A549 (cell line): Measurements from ENCODE around the gene SCARB1. TPM values are rescaled to one million over a fixed set of nuclear protein-coding genes. Genes with fewer than 3 reads are reported as not detected.

ENCODE experiments used
- ATAC-seq, 2 experiments: fragments of 200-7000 bp in 1 of 2; fragments of >200 bp in 1 of 2; cut with Nextera tagmentation in 1 of 2; cut with Tn5 transposase in 1 of 2; 3 replicates each; pipeline versions ENCODE4 v1.8.0 to v1.9.1; 2018 to 2020; ENCODE audit warnings: mild to moderate bottlenecking in 1 of 2, moderate library complexity in 1 of 2
- CTCF ChIA-PET: fragments of 300-600 bp; sonication (Branson Sonifier 250); formaldehyde crosslinking; extraction: SDS; loops from one replicate; lab custom pipeline; 2021; ENCODE audit warnings: antibody characterized with exemption, inconsistent platforms; lab: Yijun Ruan, JAX
- POLR2A ChIA-PET: fragments of 350-600 bp; formaldehyde crosslinking; extraction: SDS; loops from one replicate; lab custom pipeline; 2021; ENCODE audit warnings: antibody characterized with exemption, inconsistent platforms; lab: Yijun Ruan, JAX
- DNase-seq, 2 experiments: peaks; one replicate each; pipeline versions ENCODE4 v3.0.0 to v3.0.0-alpha.2; 2011 to 2016; ENCODE audit warnings: low read depth in 1 of 2, low spot score in 1 of 2
- FAIRE-seq: peaks from 2 replicates; lab custom pipeline; 2011; peaks lifted over from hg19 to GRCh38; lab: Jason Lieb, UNC
- H3K27ac ChIP-seq, 2 experiments: fragments of >200 bp; sonication (Bioruptor Twin); formaldehyde crosslinking; 3 replicates each; pipeline ENCODE4 v1.5.1; 2016 to 2017
- H3K4me1 ChIP-seq: fragments of >200 bp; sonication (Bioruptor Twin); formaldehyde crosslinking; 3 replicates; pipeline ENCODE4 v1.6.1; 2016
- H3K4me2 ChIP-seq: fragments of >200 bp; sonication (Bioruptor Twin); formaldehyde crosslinking; 3 replicates; pipeline ENCODE4 v1.6.1; 2016
- H3K4me3 ChIP-seq: fragments of >200 bp; sonication (Bioruptor Twin); formaldehyde crosslinking; 3 replicates; pipeline ENCODE4 v1.5.1; 2016
- H3K9me3 ChIP-seq: fragments of >200 bp; sonication (Bioruptor Twin); formaldehyde crosslinking; 3 replicates; pipeline ENCODE4 v1.6.1; 2016
- CEBPB ChIP-seq, 2 experiments: fragments of >200 bp in 1 of 2; sonication (Bioruptor Twin) in 1 of 2; formaldehyde crosslinking in 1 of 2; IDR thresholded peaks; 2 replicates each; pipeline ENCODE4 v1.6.1; 2012 to 2016
- CHD2 ChIP-seq: fragments of 150-350 bp; IDR thresholded peaks from 2 replicates; pipeline ENCODE4 v1.6.1; 2014; ENCODE audit warnings: low read length; ENCODE audit not compliant: partially characterized antibody
- CHD4 ChIP-seq: fragments of 200-600 bp; sonication (generic); IDR thresholded peaks from 2 replicates; pipeline ENCODE4 v1.6.1; 2016; ENCODE audit warnings: antibody characterized with exemption, mild to moderate bottlenecking, borderline replicate concordance
- CTCF ChIP-seq: fragments of >200 bp; sonication (Bioruptor Twin); formaldehyde crosslinking; IDR thresholded peaks from 3 replicates; pipeline ENCODE4 v1.5.1; 2016
- E2F6 ChIP-seq: IDR thresholded peaks from 2 replicates; pipeline ENCODE4 v1.6.1; 2012; ENCODE audit warnings: low read depth, borderline replicate concordance
- EP300 ChIP-seq, 2 experiments: fragments of >200 bp; sonication (Bioruptor Twin); formaldehyde crosslinking; IDR thresholded peaks; 2 replicates in 1 of 2; 3 replicates in 1 of 2; pipeline ENCODE4 v1.6.1; 2016 to 2017
- ESRRA ChIP-seq: fragments of 150-350 bp; IDR thresholded peaks from 2 replicates; pipeline ENCODE4 v1.6.1; 2014; ENCODE audit warnings: mild to moderate bottlenecking, low read length, borderline replicate concordance
- FOSL2 ChIP-seq, 2 experiments: fragments of 450-650 bp in 1 of 2; fragments of >200 bp in 1 of 2; sonication (Bioruptor Twin) in 1 of 2; formaldehyde crosslinking; IDR thresholded peaks; 2 replicates each; pipeline versions ENCODE4 v1.5.0 to v1.6.1; 2016 to 2020; ENCODE audit warnings: mild to moderate bottlenecking in 1 of 2, moderate library complexity in 1 of 2
- GATA3 ChIP-seq: IDR thresholded peaks from 2 replicates; pipeline ENCODE4 v1.6.1; 2012; ENCODE audit warnings: borderline replicate concordance
- HOXB5 ChIP-seq: fragments of 250-450 bp; sonication (Bioruptor Pico); IDR thresholded peaks from 2 replicates; pipeline ENCODE4 v1.5.0; 2020; ENCODE audit warnings: mild to moderate bottlenecking, moderate library complexity
- JUN ChIP-seq, 2 experiments: fragments of >200 bp; sonication (Bioruptor Twin); formaldehyde crosslinking; IDR thresholded peaks; 2 replicates in 1 of 2; 3 replicates in 1 of 2; pipeline ENCODE4 v1.6.1; 2016 to 2017
- KDM1A ChIP-seq: fragments of 200-600 bp; sonication (generic); IDR thresholded peaks from 2 replicates; pipeline ENCODE4 v1.6.1; 2016; ENCODE audit warnings: low read depth, mild to moderate bottlenecking
- KDM5A ChIP-seq: fragments of 200-600 bp; sonication (generic); IDR thresholded peaks from 2 replicates; pipeline ENCODE4 v1.6.1; 2016; ENCODE audit warnings: antibody characterized with exemption, mild to moderate bottlenecking
- MAX ChIP-seq: IDR thresholded peaks from 2 replicates; pipeline ENCODE4 v1.6.1; 2012
- MYC ChIP-seq: IDR thresholded peaks from 2 replicates; pipeline ENCODE4 v1.6.1; 2012; ENCODE audit warnings: mild to moderate bottlenecking, inconsistent platforms, low read length, improper control_type of control experiment, borderline replicate concordance
- NR3C1 ChIP-seq: fragments of >200 bp; sonication (Bioruptor Twin); formaldehyde crosslinking; IDR thresholded peaks from 3 replicates; pipeline ENCODE4 v1.6.1; 2017
- PHF8 ChIP-seq: fragments of 200-600 bp; sonication (generic); IDR thresholded peaks from 2 replicates; pipeline ENCODE4 v1.6.1; 2016; ENCODE audit warnings: low read depth, mild to moderate bottlenecking, antibody characterized with exemption, moderate library complexity, borderline replicate concordance
- RAD21 ChIP-seq, 2 experiments: fragments of >200 bp in 1 of 2; sonication (Bioruptor Twin) in 1 of 2; formaldehyde crosslinking in 1 of 2; IDR thresholded peaks in 1 of 2; conservative IDR thresholded peaks in 1 of 2; 2 replicates in 1 of 2; 3 replicates in 1 of 2; pipeline ENCODE4 v1.6.1; 2012 to 2018; ENCODE audit warnings: inconsistent platforms in 1 of 2
- RARB ChIP-seq: fragments of 250-450 bp; sonication (Bioruptor Pico); IDR thresholded peaks from 2 replicates; pipeline ENCODE4 v1.8.0; 2021; ENCODE audit warnings: mild to moderate bottlenecking, moderate library complexity
- RCOR1 ChIP-seq: fragments of 150-350 bp; IDR thresholded peaks from 2 replicates; pipeline ENCODE4 v1.6.1; 2014; ENCODE audit warnings: antibody characterized with exemption, low read length, low read depth
- RFX5 ChIP-seq: fragments of 450-650 bp; IDR thresholded peaks from 2 replicates; pipeline ENCODE4 v1.7.1; 2014; ENCODE audit warnings: antibody characterized with exemption, mild to moderate bottlenecking, moderate library complexity
- RNF2 ChIP-seq: fragments of 200-600 bp; sonication (generic); IDR thresholded peaks from 2 replicates; pipeline ENCODE4 v1.6.1; 2016; ENCODE audit warnings: low read depth, mild to moderate bottlenecking, antibody characterized with exemption, moderate library complexity, borderline replicate concordance
- SMC3 ChIP-seq: fragments of >200 bp; sonication (Bioruptor Twin); formaldehyde crosslinking; IDR thresholded peaks from 3 replicates; pipeline ENCODE4 v1.6.1; 2018; ENCODE audit warnings: inconsistent platforms
- ZFP36 ChIP-seq: fragments of 450-650 bp; IDR thresholded peaks from 2 replicates; pipeline ENCODE4 v1.6.1; 2014; ENCODE audit warnings: borderline replicate concordance; ENCODE audit not compliant: partially characterized antibody
- WGBS: methylation state at CpG from one replicate; pipeline ENCODE4 v1.1.6; 2017; ENCODE audit errors: missing lambda C conversion rate; 5-methylcytosine and 5-hydroxymethylcytosine counted together
- polyA plus RNA-seq, 4 experiments: library from polyadenylated mRNA; depleted of rRNA in 3 of 4; stranded (reverse); fragments of >200 nt; fragmentation: RNase III in 1 of 4; extraction: RNeasy Plus Mini Kit Qiagen cat#74134 plus additional on column Dnase treatment in 1 of 4; gene quantifications; 2 replicates in 3 of 4; 3 replicates in 1 of 4; pipeline ENCODE4 v1.2.3, GENCODE V29; 2011 to 2017
- TF ChIP-seq, protein P1 (sequence below): fragments of >200 bp; sonication (Bioruptor Twin); formaldehyde crosslinking; IDR thresholded peaks from 2 replicates; pipeline ENCODE4 v1.6.1; 2016
- TF ChIP-seq, protein P2 (sequence below): fragments of >200 bp; sonication (Bioruptor Twin); formaldehyde crosslinking; IDR thresholded peaks from 3 replicates; pipeline ENCODE4 v1.6.1; 2016

The SCARB1 gene
- polyA plus RNA-seq, 2 of the 4 experiments (the other 2 are of a cell fraction): 81.1 to 154 TPM

GRCh38 chr12:124829708-124830304 lies 33.9 kb downstream of the SCARB1 start:
- DNase-seq (peak; percentile 47 to 77), FAIRE-seq (no peak), ATAC-seq (peak in 1 of 2 experiments; percentile 3; a peak in 2 of 6 replicates)
- H3K4me3 ChIP-seq: no peak overlapping the region
- H3K9me3 ChIP-seq: peaks cover 7% of the 10 kb centered on the region; the same call in 1 of the 3 replicates
- peak overlapping the region; percentile 96 for H3K27ac ChIP-seq
- WGBS: 89% methylated on average over 4 of the region's 4 CpGs
- ChIA-PET CTCF (interaction anchor here (1.0 to 3.2 kb wide), 3 partner anchors 32 to 77 kb away, joined by 3 to 14 read pairs (median 3); no protein-coding TSS in a partner anchor), POLR2A (interaction anchor here (1.8 kb wide), 3 partner anchors 8 to 85 kb away, joined by 7 to 24 read pairs (median 9); partner anchors contain the start of gene UBC)
- H3K4me1 ChIP-seq: peaks cover 62% of the 10 kb centered on the region
- TF ChIP-seq CTCF (0 out of 3 replicates have a peak, but pooled peaks have one; percentile 21), E2F6 (no peak), FOSL2 (IDR thresholded peaks at IDR 0.05) (no peak), FOSL2 (CRISPR knock-in tag; IDR thresholded peaks at IDR 0.05) (0 out of 2 replicates have a peak, but pooled peaks have one; percentile 10), ZFP36 (peak; percentile 75), KDM1A (no peak), CHD4 (no peak)
- peak overlapping the region; percentile 80 for H3K4me2 ChIP-seq

DNA sequence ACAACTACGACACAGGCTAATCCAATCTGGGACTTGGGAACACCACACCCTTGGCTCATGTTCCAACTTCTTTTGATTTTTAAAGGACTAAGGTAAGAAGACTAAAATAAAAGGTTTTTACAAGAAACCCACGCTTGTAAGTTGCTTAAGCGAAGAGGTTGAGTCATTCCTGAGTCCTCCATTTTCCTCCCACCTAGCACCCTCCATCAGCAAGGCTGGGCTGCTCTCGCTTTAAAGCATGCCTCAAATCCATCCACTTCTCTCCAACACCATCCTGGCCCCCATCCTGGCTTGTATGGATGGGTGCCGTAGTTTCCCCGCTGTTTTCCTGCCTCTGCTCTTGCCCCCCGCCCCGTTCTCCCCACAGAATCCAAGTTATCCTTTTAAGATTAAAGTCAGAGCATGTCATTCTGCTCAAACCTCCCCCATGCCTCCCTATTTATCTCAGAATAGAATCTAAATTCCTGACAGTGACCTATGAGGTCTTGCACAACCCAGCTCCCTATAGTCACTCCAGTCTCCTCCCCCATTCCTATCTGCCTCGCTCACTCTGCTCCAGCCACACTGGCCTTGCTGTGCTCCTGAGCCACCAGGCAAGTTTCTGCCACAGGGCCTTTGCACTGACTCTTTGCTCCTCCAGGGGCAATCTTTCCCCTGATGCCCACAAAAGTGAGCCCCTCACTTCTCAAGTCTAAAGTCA lies 34.5 kb downstream of the SCARB1 start:
- ChIA-PET POLR2A (interaction anchor here (0.8 to 1.8 kb wide), 5 partner anchors 9 to 85 kb away, joined by 3 to 24 read pairs (median 7); partner anchors contain the start of gene UBC), CTCF (interaction anchor here (0.8 to 3.2 kb wide), 4 partner anchors 33 to 78 kb away, joined by 3 to 14 read pairs (median 4); no protein-coding TSS in a partner anchor)
- ATAC-seq (peak; percentile 78 to 82), DNase-seq (peak; percentile 84 to 95), FAIRE-seq (no peak)
- H3K4me1 ChIP-seq: peaks cover 62% of the 10 kb centered on the region
- 22% methylated on average over 9 of the region's 9 CpGs for WGBS
- H3K4me3 ChIP-seq: peak overlapping the region; percentile 14; the same call in 2 of the 3 replicates
- peaks cover 7% of the 10 kb centered on the region; the same call in 1 of the 3 replicates for H3K9me3 ChIP-seq
- peak overlapping the region; percentile 96 for H3K27ac ChIP-seq
- peak overlapping the region; percentile 80 for H3K4me2 ChIP-seq
- TF ChIP-seq RFX5: no peak
- TF ChIP-seq MYC: peak; percentile 17; the same call in 1 of the 2 replicates
- TF ChIP-seq FOSL2 (IDR thresholded peaks at IDR 0.05): peak; percentile 52; the same call in 1 of the 2 replicates
- peak; percentile 66 for TF ChIP-seq FOSL2 (CRISPR knock-in tag; IDR thresholded peaks at IDR 0.05)
- TF ChIP-seq RARB (CRISPR knock-in tag): peak; percentile 53; the same call in 1 of the 2 replicates
- 0 out of 2 replicates have a peak, but pooled peaks have one; percentile 65 for TF ChIP-seq ESRRA
- 0 out of 3 replicates have a peak, but pooled peaks have one; percentile 38 for TF ChIP-seq SMC3
- TF ChIP-seq E2F6: 0 out of 2 replicates have a peak, but pooled peaks have one; percentile 4
- TF ChIP-seq EP300 (IDR thresholded peaks at IDR 0.05): peak; percentile 47 to 72; a peak in 3 of 5 replicates
- TF ChIP-seq KDM1A: peak; percentile 85
- TF ChIP-seq, protein P1, sequence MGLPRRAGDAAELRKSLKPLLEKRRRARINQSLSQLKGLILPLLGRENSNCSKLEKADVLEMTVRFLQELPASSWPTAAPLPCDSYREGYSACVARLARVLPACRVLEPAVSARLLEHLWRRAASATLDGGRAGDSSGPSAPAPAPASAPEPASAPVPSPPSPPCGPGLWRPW: peak; percentile 59; the same call in 1 of the 2 replicates
- no peak for TF ChIP-seq CHD2
- no peak for TF ChIP-seq NR3C1
- TF ChIP-seq HOXB5 (CRISPR knock-in tag): peak; percentile 97
- peak in 1 of 2 experiments; percentile 37; a peak in 2 of 5 replicates for TF ChIP-seq RAD21 (conservative IDR thresholded peaks at IDR 0.05 in 1 of 2, IDR thresholded peaks at IDR 0.05 in 1 of 2)
- peak; percentile 69 for TF ChIP-seq MAX
- TF ChIP-seq CEBPB (IDR thresholded peaks at IDR 0.05): peak; percentile 95 to 99
- no peak for TF ChIP-seq KDM5A
- TF ChIP-seq RNF2: no peak
- TF ChIP-seq GATA3: peak; percentile 98
- TF ChIP-seq RCOR1: 0 out of 2 replicates have a peak, but pooled peaks have one; percentile 59
- TF ChIP-seq PHF8: no peak
- TF ChIP-seq, protein P2, sequence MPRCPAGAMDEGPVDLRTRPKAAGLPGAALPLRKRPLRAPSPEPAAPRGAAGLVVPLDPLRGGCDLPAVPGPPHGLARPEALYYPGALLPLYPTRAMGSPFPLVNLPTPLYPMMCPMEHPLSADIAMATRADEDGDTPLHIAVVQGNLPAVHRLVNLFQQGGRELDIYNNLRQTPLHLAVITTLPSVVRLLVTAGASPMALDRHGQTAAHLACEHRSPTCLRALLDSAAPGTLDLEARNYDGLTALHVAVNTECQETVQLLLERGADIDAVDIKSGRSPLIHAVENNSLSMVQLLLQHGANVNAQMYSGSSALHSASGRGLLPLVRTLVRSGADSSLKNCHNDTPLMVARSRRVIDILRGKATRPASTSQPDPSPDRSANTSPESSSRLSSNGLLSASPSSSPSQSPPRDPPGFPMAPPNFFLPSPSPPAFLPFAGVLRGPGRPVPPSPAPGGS: peak; percentile 47; the same call in 1 of the 3 replicates
- peak; percentile 61 to 73; a peak in 4 of 5 replicates for TF ChIP-seq JUN (IDR thresholded peaks at IDR 0.05)
